Mesenchymal stem cell (in vitro differentiated cells and primary cell): Measurements from ENCODE around the gene ALG3.
"Not testable (repeated sequence)": the region's sequence is repeated elsewhere in the genome, so short reads cannot be mapped to it uniquely, and the experiment has no call there.

Source experiments
- DNase-seq: peaks from one replicate; pipeline ENCODE4 v3.0.0-alpha.2; 2013
- H2AFZ ChIP-seq: one replicate; pipeline ENCODE4 v1.6.1; 2013; ENCODE audit warnings: low read depth, mild to moderate bottlenecking, control low read depth, inconsistent platforms, low read length, moderate library complexity
- H2AK5ac ChIP-seq: 2 replicates; pipeline ENCODE4 v1.6.1; 2013; ENCODE audit warnings: low read length, moderate library complexity, mild to moderate bottlenecking, inconsistent platforms; ENCODE audit not compliant: severe bottlenecking
- H2BK120ac ChIP-seq: one replicate; pipeline ENCODE4 v1.6.1; 2013; ENCODE audit warnings: low read depth, mild to moderate bottlenecking, inconsistent platforms, low read length, moderate library complexity
- H2BK12ac ChIP-seq, 2 experiments: one replicate each; pipeline ENCODE4 v1.6.1; 2013; ENCODE audit warnings: inconsistent platforms in 2 of 2, low read length in 2 of 2, mild to moderate bottlenecking in 2 of 2, moderate library complexity in 2 of 2, control low read depth in 1 of 2
- H2BK15ac ChIP-seq: one replicate; pipeline ENCODE4 v1.6.1; 2013; ENCODE audit warnings: mild to moderate bottlenecking, low read depth, inconsistent platforms; ENCODE audit not compliant: poor library complexity, severe bottlenecking
- H2BK5ac ChIP-seq: 2 replicates; pipeline ENCODE4 v1.6.1; 2013; ENCODE audit warnings: low read depth, mild to moderate bottlenecking, low read length, control low read depth, inconsistent platforms; ENCODE audit not compliant: poor library complexity, severe bottlenecking
- H3K14ac ChIP-seq, 2 experiments: one replicate each; pipeline ENCODE4 v1.6.1; 2013; ENCODE audit warnings: inconsistent platforms in 2 of 2, low read length in 2 of 2, control low read depth in 1 of 2, mild to moderate bottlenecking in 1 of 2, moderate library complexity in 1 of 2
- H3K18ac ChIP-seq, 2 experiments: one replicate each; pipeline ENCODE4 v1.6.1; 2013; ENCODE audit warnings: inconsistent platforms in 2 of 2, low read length in 2 of 2, control low read depth in 1 of 2, low read depth in 1 of 2, mild to moderate bottlenecking in 1 of 2
- H3K23ac ChIP-seq, 2 experiments: one replicate each; pipeline ENCODE4 v1.6.1; 2013; ENCODE audit warnings: inconsistent platforms in 2 of 2, low read length in 2 of 2, mild to moderate bottlenecking in 2 of 2, moderate library complexity in 2 of 2, control low read depth in 1 of 2
- H3K27ac ChIP-seq: 2 replicates; pipeline ENCODE4 v1.5.1; 2013; ENCODE audit warnings: mild to moderate bottlenecking, moderate library complexity, low read length, control low read depth, inconsistent platforms; ENCODE audit not compliant: poor library complexity, severe bottlenecking
- H3K27me3 ChIP-seq, 2 experiments: 2 replicates each; pipeline versions ENCODE4 v1.6.1 to v1.7.0; 2013; ENCODE audit warnings: low read length in 2 of 2, mild to moderate bottlenecking in 2 of 2, moderate library complexity in 2 of 2, control low read depth in 1 of 2, inconsistent platforms in 1 of 2; ENCODE audit not compliant: control insufficient read depth in 1 of 2, insufficient read depth in 1 of 2
- H3K36me3 ChIP-seq, 2 experiments: 2 replicates each; pipeline versions ENCODE4 v1.6.1 to v1.7.0; 2013; ENCODE audit warnings: low read length in 2 of 2, control low read depth in 1 of 2, inconsistent platforms in 1 of 2, low read depth in 1 of 2, mild to moderate bottlenecking in 1 of 2; ENCODE audit not compliant: insufficient read depth in 2 of 2, control insufficient read depth in 1 of 2
- H3K4ac ChIP-seq, 2 experiments: one replicate each; pipeline ENCODE4 v1.6.1; 2013; ENCODE audit warnings: inconsistent platforms in 2 of 2, low read length in 2 of 2, mild to moderate bottlenecking in 2 of 2, moderate library complexity in 2 of 2, control low read depth in 1 of 2, low read depth in 1 of 2
- H3K4me1 ChIP-seq: 2 replicates; pipeline ENCODE4 v1.6.1; 2013; ENCODE audit warnings: low read depth, low read length, control low read depth; ENCODE audit not compliant: control insufficient read depth, insufficient read depth
- H3K4me2 ChIP-seq: 2 replicates; pipeline ENCODE4 v1.6.1; 2013; ENCODE audit warnings: low read length, mild to moderate bottlenecking, inconsistent platforms; ENCODE audit not compliant: poor library complexity, severe bottlenecking
- H3K4me3 ChIP-seq, 2 experiments: 2 replicates each; pipeline versions ENCODE4 v1.5.1 to v1.7.0; 2013; ENCODE audit warnings: low read length in 2 of 2, mild to moderate bottlenecking in 2 of 2, control low read depth in 1 of 2, low read depth in 1 of 2; ENCODE audit not compliant: insufficient read depth in 1 of 2
- H3K79me1 ChIP-seq: replicated peaks from 2 replicates; pipeline ENCODE4 v1.6.1; 2013; ENCODE audit warnings: mild to moderate bottlenecking, control low read depth, low read length, inconsistent platforms; ENCODE audit not compliant: poor library complexity, severe bottlenecking
- H3K9ac ChIP-seq: 2 replicates; pipeline ENCODE4 v1.7.0; 2013; ENCODE audit warnings: mild to moderate bottlenecking, low read length, moderate library complexity
- H3K9me3 ChIP-seq: 2 replicates; pipeline ENCODE4 v1.7.0; 2013; ENCODE audit warnings: mild to moderate bottlenecking, low read length; ENCODE audit not compliant: control insufficient read depth
- H4K8ac ChIP-seq: one replicate; pipeline ENCODE4 v1.6.1; 2013; ENCODE audit warnings: inconsistent platforms, mild to moderate bottlenecking, low read length, moderate library complexity
- H4K91ac ChIP-seq: one replicate; pipeline ENCODE4 v1.6.1; 2013; ENCODE audit warnings: mild to moderate bottlenecking, low read length, inconsistent platforms
- WGBS: methylation state at CpG from one replicate; pipeline ENCODE4 v1.1.7; 2013; ENCODE audit warnings: mixed read lengths; 5-methylcytosine and 5-hydroxymethylcytosine counted together

ALG3 gene

DNA sequence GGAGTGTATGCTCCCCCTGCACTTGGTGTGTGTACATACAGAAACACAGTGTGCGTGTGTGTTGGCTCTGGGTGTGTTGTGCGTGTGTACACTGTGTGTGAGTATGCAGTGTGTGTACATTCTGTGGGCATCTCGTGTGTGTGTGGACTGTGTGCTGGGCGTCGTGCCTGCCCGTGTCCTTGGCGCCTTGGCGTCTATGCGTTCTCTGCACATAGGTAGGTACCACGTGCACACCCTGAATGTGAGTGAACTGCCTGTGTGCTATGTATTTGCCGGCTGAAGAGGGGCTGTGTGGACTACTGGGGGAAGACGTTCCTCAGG, 26.6 kb upstream of the ALG3 start:
- Histone ChIP-seq H3K27me3 (peaks cover 54 to 69% of the 10 kb centered on the region in 2 experiments), H3K36me3 (no peaks in the 10 kb centered on the region), H2AFZ (no peak overlapping the region), H2BK5ac (no peak overlapping the region), H3K27ac (no peak overlapping the region), H2BK15ac (no peak overlapping the region), H2AK5ac (no peak overlapping the region), H3K9ac (no peak overlapping the region), H3K4ac (no peak overlapping the region), H3K4me2 (no peak overlapping the region), H2BK120ac (no peak overlapping the region), H2BK12ac (no peak overlapping the region), H3K14ac (no peak overlapping the region), H4K91ac (no peak overlapping the region), H3K9me3 (no peaks in the 10 kb centered on the region), H3K79me1 (no peaks in the 10 kb centered on the region), H4K8ac (no peak overlapping the region), H3K23ac (no peak overlapping the region), H3K4me3 (peak overlapping the region in 1 of 2 experiments; percentile 47), H3K18ac (no peak overlapping the region), H3K4me1 (peaks cover 6% of the 10 kb centered on the region)
- no peak for DNase-seq
- 78% methylated on average over 12 of the region's 12 CpGs for WGBS

DNA sequence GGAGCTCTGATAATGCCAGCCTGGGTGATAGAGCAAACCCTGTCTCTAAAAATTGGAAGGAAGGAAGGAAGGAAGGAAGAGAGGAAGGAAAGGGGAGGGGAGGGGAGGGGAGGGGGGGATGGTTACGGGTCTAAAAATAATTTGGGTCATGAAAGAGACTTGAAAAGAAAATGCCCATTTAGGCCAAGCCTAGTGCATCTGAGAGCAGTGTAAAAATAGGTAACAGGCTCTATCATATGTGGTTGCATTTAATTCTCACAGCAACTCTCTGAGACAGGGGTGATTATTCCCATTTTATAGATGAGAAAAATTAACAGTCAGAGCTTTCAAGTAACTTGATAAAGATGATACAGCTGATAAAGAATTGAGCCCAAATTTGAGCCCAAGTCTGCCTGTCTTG, 23.5 kb upstream of the ALG3 start:
- H3K4me3 ChIP-seq = no peak overlapping the region
- no peak overlapping the region for H3K27ac ChIP-seq
- H2BK120ac ChIP-seq = no peak overlapping the region
- H3K4ac ChIP-seq = no peak overlapping the region
- H3K79me1 ChIP-seq = no peaks in the 10 kb centered on the region
- no peak overlapping the region for H3K18ac ChIP-seq
- no peak overlapping the region for H3K23ac ChIP-seq
- no peak overlapping the region for H3K9ac ChIP-seq
- no peak overlapping the region for H4K8ac ChIP-seq
- H4K91ac ChIP-seq = no peak overlapping the region
- DNase-seq = no peak
- WGBS = 89% methylated on average over 1 of the region's 1 CpG
- no peak overlapping the region for H2BK5ac ChIP-seq
- H2AFZ ChIP-seq = no peak overlapping the region
- no peak overlapping the region for H3K4me2 ChIP-seq
- H2BK15ac ChIP-seq = no peak overlapping the region
- H3K36me3 ChIP-seq = no peaks in the 10 kb centered on the region
- no peak overlapping the region for H3K14ac ChIP-seq
- H3K27me3 ChIP-seq = peaks cover 30 to 61% of the 10 kb centered on the region in 2 experiments
- H2AK5ac ChIP-seq = no peak overlapping the region
- no peaks in the 10 kb centered on the region for H3K9me3 ChIP-seq
- H3K4me1 ChIP-seq = peaks cover 6% of the 10 kb centered on the region
- no peak overlapping the region for H2BK12ac ChIP-seq

DNA sequence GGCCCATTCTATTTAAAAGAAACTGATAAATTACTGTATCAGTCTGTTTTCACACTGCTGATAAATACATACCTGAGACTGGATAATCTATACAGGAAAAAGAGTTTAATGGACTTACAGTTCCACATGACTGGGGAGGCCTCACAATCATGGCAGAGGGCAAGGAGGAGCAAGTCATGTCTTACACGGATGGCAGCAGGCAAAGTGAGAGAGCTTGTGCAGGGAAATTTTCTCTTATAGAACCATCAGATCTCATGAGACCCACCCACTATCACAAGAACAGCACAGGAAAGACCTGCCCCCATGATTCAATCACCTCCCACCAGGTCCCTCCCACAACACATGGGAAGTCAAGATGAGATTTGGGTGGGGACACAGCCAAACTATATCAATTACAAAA, 18.5 kb upstream of the ALG3 start:
- H3K79me1 ChIP-seq, H3K9me3 ChIP-seq, H2BK12ac ChIP-seq, H3K4me2 ChIP-seq, H3K4me3 ChIP-seq, H3K36me3 ChIP-seq, H3K4ac ChIP-seq, DNase-seq, H3K23ac ChIP-seq, H2BK5ac ChIP-seq, H3K14ac ChIP-seq, H2BK15ac ChIP-seq, H4K91ac ChIP-seq, H2AFZ ChIP-seq, H3K9ac ChIP-seq, H2AK5ac ChIP-seq, H3K18ac ChIP-seq, H3K4me1 ChIP-seq, H3K27ac ChIP-seq, H4K8ac ChIP-seq, H2BK120ac ChIP-seq: not testable (repeated sequence)
- WGBS = 100% methylated on average over 1 of the region's 1 CpG
- peaks cover 12 to 45% of the 10 kb centered on the region in 2 experiments for H3K27me3 ChIP-seq

DNA sequence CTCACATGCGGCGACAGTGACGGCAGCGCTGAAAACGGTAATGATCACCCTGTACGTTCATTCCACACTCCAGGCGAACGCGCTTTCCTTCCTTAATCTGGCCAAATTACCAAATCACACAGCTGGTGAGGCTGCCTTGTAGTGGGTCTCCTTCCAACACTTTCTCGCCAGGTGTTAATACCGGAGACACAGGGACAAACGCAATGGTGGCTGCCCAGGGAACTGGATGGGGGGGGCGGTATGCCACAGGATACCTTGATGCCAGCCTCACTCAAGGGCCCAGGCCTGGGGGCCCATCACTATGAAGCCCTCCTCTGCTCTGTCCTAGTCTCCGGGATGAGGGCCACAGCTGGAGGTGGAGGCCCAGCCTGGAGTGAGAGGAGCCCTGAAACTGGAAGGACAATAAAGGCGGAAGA, 14.0 kb upstream of the ALG3 start:
- Histone ChIP-seq H3K9me3 (no peaks in the 10 kb centered on the region), H3K4me2 (peak overlapping the region; percentile 98), H3K4me3 (peak overlapping the region in 1 of 2 experiments; percentile 25), H2BK120ac (no peak overlapping the region), H3K79me1 (no peaks in the 10 kb centered on the region), H3K27me3 (peaks cover 39 to 47% of the 10 kb centered on the region in 2 experiments), H3K9ac (no peak overlapping the region), H2AK5ac (no peak overlapping the region), H3K27ac (no peak overlapping the region), H3K14ac (no peak overlapping the region), H3K4ac (no peak overlapping the region), H2BK5ac (no peak overlapping the region), H2BK12ac (no peak overlapping the region), H2AFZ (no peak overlapping the region), H4K91ac (no peak overlapping the region), H2BK15ac (no peak overlapping the region), H3K36me3 (peaks cover 0 to 10% of the 10 kb centered on the region in 2 experiments), H3K23ac (no peak overlapping the region), H3K4me1 (peaks cover 30% of the 10 kb centered on the region), H3K18ac (no peak overlapping the region), H4K8ac (no peak overlapping the region)
- 29% methylated on average over 12 of the region's 15 CpGs for WGBS
- no peak for DNase-seq
